Endothelial cell of umbilical vein (primary cell): ENCODE data around the gene CDKN2D.

Experiments
- EZH2 ChIP-seq: IDR thresholded peaks from 2 replicates; pipeline ENCODE4 v1.6.1; 2012; ENCODE audit warnings: borderline replicate concordance, low read depth, mild to moderate bottlenecking, moderate library complexity, low read length, inconsistent platforms; ENCODE audit not compliant: severe bottlenecking
- FOS ChIP-seq: IDR thresholded peaks from 2 replicates; pipeline ENCODE4 v1.6.1; 2011; ENCODE audit warnings: mild to moderate bottlenecking, low read length, moderate library complexity, borderline replicate concordance; ENCODE audit not compliant: insufficient read depth
- JUN ChIP-seq: IDR thresholded peaks from 2 replicates; pipeline ENCODE4 v1.6.1; 2011; ENCODE audit warnings: borderline replicate concordance, low read depth; ENCODE audit not compliant: insufficient read length, insufficient read depth
- POLR2A ChIP-seq: IDR thresholded peaks from 2 replicates; pipeline ENCODE4 v1.6.1; 2012; ENCODE audit warnings: low read depth, mild to moderate bottlenecking, control low read depth, low read length
- POLR2AphosphoS5 ChIP-seq: IDR thresholded peaks from 2 replicates; pipeline ENCODE4 v1.6.1; 2012; ENCODE audit warnings: low read depth, mild to moderate bottlenecking, control low read depth, low read length, moderate library complexity; ENCODE audit not compliant: insufficient read depth
- TF ChIP-seq, protein P1 (sequence below), 2 donors: IDR thresholded peaks; 1 replicate in 1 of 2; 2 replicates in 1 of 2; pipeline ENCODE4 v1.5.1; 2011; ENCODE audit warnings: low read length in 2 of 2, mild to moderate bottlenecking in 2 of 2, moderate library complexity in 2 of 2, control low read depth in 1 of 2, inconsistent platforms in 1 of 2, low read depth in 1 of 2; ENCODE audit not compliant: insufficient read depth in 1 of 2; ENCODE audit errors: extremely low read depth in 1 of 2

DNA sequence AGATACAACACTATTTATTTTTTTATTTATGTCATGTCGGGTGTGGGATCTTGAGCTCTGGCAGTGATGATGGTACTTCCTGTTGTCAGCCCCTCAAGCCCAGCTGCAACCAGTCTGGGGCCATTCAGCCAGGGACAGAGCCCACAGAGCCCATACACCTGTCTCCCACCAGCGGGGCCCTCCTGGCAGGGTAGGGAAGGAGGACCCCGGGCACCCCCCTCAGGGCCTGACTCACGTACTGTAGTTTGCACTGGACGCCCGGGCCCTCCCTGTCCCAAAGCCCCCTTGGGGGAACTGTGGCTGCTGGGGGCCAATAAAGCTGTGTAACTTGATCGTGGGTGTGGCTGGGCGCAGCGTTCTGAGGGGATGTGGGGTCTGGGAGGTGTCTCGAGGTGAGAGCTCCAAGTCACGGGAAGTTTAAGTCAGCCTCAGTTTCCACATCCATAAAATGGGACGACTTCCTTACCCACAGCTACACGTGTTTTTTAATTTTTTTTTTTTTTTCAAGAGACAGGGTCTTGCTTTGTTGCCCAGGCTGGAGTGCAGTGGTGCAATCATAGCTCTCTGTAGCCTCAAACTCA is 15.6 kb downstream of the CDKN2D start:
- TF ChIP-seq, protein P1, sequence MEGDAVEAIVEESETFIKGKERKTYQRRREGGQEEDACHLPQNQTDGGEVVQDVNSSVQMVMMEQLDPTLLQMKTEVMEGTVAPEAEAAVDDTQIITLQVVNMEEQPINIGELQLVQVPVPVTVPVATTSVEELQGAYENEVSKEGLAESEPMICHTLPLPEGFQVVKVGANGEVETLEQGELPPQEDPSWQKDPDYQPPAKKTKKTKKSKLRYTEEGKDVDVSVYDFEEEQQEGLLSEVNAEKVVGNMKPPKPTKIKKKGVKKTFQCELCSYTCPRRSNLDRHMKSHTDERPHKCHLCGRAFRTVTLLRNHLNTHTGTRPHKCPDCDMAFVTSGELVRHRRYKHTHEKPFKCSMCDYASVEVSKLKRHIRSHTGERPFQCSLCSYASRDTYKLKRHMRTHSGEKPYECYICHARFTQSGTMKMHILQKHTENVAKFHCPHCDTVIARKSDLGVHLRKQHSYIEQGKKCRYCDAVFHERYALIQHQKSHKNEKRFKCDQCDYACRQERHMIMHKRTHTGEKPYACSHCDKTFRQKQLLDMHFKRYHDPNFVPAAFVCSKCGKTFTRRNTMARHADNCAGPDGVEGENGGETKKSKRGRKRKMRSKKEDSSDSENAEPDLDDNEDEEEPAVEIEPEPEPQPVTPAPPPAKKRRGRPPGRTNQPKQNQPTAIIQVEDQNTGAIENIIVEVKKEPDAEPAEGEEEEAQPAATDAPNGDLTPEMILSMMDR (IDR thresholded peaks at IDR 0.05; ENCODE audit: extremely low read depth in 1 of 2, insufficient read depth in 1 of 2, low read depth in 1 of 2, low read length in 2 of 2): no peak
- TF ChIP-seq POLR2AphosphoS5: no peak
- TF ChIP-seq JUN: no peak
- TF ChIP-seq FOS: no peak
- TF ChIP-seq POLR2A: no peak
- no peak for TF ChIP-seq EZH2
